ENCODE measurements around the gene EYA4. TPM values are rescaled to one million over a fixed set of nuclear protein-coding genes. Genes with fewer than 3 reads are reported as not detected.

The EYA4 gene
- total RNA-seq, 1 donor from 2014 or later, result 0.78 TPM

DNA sequence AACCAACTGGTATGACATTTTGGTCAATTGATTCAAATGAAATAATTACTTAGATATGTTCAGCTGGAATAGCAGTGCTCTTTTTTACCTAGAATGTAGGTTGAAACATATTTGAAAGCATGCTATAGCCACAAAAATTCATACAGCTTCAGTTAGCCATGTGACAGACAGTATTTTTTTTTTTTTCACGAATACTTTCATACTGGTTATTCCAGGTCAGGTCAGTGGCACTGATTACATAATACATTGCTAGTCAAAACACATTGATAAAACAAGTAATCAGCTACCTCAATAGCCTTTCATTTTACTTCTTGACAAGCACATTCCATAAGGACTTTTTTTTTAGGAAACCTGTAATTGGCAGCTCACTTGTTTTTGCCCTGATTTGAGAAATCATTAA lies 222.6 kb downstream of the EYA4 start:
- H3K27me3 Mint-ChIP-seq (ENCODE audit: unreplicated experiment), result peaks cover 2% of the 10 kb centered on the region
- H3K4me3 Mint-ChIP-seq (ENCODE audit: unreplicated experiment), result no peak overlapping the region
- H3K36me3 Mint-ChIP-seq (ENCODE audit: unreplicated experiment), result no peaks in the 10 kb centered on the region
- TF ChIP-seq, protein P1, sequence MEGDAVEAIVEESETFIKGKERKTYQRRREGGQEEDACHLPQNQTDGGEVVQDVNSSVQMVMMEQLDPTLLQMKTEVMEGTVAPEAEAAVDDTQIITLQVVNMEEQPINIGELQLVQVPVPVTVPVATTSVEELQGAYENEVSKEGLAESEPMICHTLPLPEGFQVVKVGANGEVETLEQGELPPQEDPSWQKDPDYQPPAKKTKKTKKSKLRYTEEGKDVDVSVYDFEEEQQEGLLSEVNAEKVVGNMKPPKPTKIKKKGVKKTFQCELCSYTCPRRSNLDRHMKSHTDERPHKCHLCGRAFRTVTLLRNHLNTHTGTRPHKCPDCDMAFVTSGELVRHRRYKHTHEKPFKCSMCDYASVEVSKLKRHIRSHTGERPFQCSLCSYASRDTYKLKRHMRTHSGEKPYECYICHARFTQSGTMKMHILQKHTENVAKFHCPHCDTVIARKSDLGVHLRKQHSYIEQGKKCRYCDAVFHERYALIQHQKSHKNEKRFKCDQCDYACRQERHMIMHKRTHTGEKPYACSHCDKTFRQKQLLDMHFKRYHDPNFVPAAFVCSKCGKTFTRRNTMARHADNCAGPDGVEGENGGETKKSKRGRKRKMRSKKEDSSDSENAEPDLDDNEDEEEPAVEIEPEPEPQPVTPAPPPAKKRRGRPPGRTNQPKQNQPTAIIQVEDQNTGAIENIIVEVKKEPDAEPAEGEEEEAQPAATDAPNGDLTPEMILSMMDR (IDR thresholded peaks at IDR 0.05), result no peak
- DNase-seq (ENCODE audit: extremely low spot score, unreplicated experiment), result no peak
- H3K4me1 Mint-ChIP-seq (ENCODE audit: unreplicated experiment), result peaks cover 5% of the 10 kb centered on the region
- no peaks in the 10 kb centered on the region for H3K9me3 Mint-ChIP-seq (ENCODE audit: unreplicated experiment)
- no peak overlapping the region for H3K27ac Mint-ChIP-seq (ENCODE audit: unreplicated experiment)

DNA sequence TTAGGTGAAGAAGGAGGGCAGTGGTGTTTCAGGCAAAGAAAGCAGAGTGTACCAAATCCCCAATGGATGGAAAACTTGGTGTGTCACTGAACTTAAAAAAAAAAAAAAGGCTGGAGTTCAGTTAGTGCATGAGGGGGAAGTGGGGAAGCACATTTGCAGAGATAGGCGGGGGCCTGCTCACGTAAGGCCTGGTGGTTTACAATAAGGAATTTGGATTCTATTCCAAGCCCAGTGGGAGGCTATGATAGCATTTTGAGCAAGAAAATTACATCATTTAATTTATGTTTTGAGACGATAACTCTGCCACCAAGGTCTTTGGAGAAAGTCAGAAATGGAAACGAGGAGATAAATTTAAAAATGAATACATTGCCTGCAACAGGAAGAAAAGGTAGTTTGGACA lies 225.5 kb downstream of the EYA4 start:
- Mint-ChIP-seq H3K9me3 (ENCODE audit: unreplicated experiment) (no peaks in the 10 kb centered on the region), H3K4me1 (ENCODE audit: unreplicated experiment) (peaks cover 5% of the 10 kb centered on the region), H3K27ac (ENCODE audit: unreplicated experiment) (no peak overlapping the region), H3K27me3 (ENCODE audit: unreplicated experiment) (no peaks in the 10 kb centered on the region), H3K36me3 (ENCODE audit: unreplicated experiment) (no peaks in the 10 kb centered on the region), H3K4me3 (ENCODE audit: unreplicated experiment) (no peak overlapping the region)
- TF ChIP-seq, protein P1 (IDR thresholded peaks at IDR 0.05), result no peak
- no peak for DNase-seq (ENCODE audit: extremely low spot score, unreplicated experiment)

DNA sequence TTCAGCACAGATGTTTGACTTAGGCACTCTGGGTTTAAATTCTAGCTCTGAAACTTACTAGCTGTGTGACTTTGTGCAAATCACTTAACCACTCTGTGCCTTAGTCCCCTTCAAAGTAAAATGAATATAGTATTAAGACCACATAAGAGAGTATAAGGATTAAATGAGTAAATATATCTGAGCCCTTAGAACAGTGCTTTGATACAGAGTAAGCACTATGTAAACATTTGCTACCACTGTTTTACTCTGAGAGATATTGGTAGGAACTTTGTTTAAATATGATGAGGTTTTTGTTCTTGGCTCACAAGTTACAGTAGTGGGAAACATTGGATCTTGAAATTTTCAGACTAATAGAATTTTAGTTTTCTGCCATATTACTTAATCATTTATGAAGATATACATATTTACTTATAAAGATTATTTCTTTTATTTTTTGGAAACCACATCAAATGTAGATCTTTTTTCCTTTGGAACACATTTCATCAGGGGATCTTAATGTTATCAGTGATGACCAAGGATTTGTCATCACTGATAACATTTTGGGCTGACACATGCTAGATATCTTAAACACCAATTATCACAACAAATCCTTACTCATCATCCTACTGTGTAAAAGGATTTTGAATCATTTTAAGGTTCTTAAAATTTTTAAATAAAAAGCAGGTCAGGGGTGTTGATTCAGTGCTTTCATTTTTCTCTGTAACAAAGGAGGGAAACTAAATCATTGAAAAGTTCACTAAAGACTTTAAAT lies 226.2 kb downstream of the EYA4 start:
- Mint-ChIP-seq H3K27ac (ENCODE audit: unreplicated experiment) (no peak overlapping the region), H3K36me3 (ENCODE audit: unreplicated experiment) (no peaks in the 10 kb centered on the region)
- no peak for DNase-seq (ENCODE audit: extremely low spot score, unreplicated experiment)

DNA sequence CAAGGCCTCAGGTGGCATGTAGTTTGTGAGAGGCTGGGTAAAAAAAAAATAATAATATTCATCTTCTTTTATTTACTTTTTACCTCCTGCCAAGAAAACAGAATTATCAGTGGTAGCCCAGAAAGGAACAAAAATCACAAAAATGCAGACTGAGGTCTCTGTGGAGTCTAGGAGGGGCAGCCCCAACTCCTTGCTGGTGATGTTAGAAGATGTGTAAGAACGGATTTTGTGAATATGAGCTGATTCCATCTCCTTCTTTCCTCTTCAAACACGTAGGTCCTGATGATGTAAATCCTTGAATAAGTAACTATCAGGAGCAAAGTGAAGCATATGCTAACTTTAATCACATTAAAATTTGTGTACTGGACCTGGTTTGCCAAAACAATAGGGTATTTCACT lies 226.8 kb downstream of the EYA4 start:
- peaks cover 5% of the 10 kb centered on the region for H3K4me1 Mint-ChIP-seq (ENCODE audit: unreplicated experiment)
- no peaks in the 10 kb centered on the region for H3K9me3 Mint-ChIP-seq (ENCODE audit: unreplicated experiment)
- H3K27ac Mint-ChIP-seq (ENCODE audit: unreplicated experiment), result no peak overlapping the region
- no peaks in the 10 kb centered on the region for H3K27me3 Mint-ChIP-seq (ENCODE audit: unreplicated experiment)
- TF ChIP-seq, protein P1 (IDR thresholded peaks at IDR 0.05), result no peak
- DNase-seq (ENCODE audit: extremely low spot score, unreplicated experiment), result no peak
- H3K36me3 Mint-ChIP-seq (ENCODE audit: unreplicated experiment), result no peaks in the 10 kb centered on the region
- no peak overlapping the region for H3K4me3 Mint-ChIP-seq (ENCODE audit: unreplicated experiment)

More for the DNA sequence above, 226.2 kb downstream of the EYA4 start:
- Mint-ChIP-seq H3K4me3 (ENCODE audit: unreplicated experiment) (no peak overlapping the region), H3K27me3 (ENCODE audit: unreplicated experiment) (no peaks in the 10 kb centered on the region), H3K4me1 (ENCODE audit: unreplicated experiment) (peaks cover 5% of the 10 kb centered on the region), H3K9me3 (ENCODE audit: unreplicated experiment) (no peaks in the 10 kb centered on the region)
- TF ChIP-seq, protein P1 (IDR thresholded peaks at IDR 0.05), result no peak

- H3K27ac Mint-ChIP-seq (ENCODE audit: unreplicated experiment), result no peak overlapping the region
- H3K4me1 Mint-ChIP-seq (ENCODE audit: unreplicated experiment), result peaks cover 5% of the 10 kb centered on the region
- no peak for DNase-seq (ENCODE audit: extremely low spot score, unreplicated experiment)
- TF ChIP-seq, protein P1 (IDR thresholded peaks at IDR 0.05), result no peak
- no peaks in the 10 kb centered on the region for H3K27me3 Mint-ChIP-seq (ENCODE audit: unreplicated experiment)
- no peaks in the 10 kb centered on the region for H3K36me3 Mint-ChIP-seq (ENCODE audit: unreplicated experiment)
- H3K9me3 Mint-ChIP-seq (ENCODE audit: unreplicated experiment), result no peaks in the 10 kb centered on the region
- H3K4me3 Mint-ChIP-seq (ENCODE audit: unreplicated experiment), result no peak overlapping the region
Measured at GRCh38 chr6:133468591-133468990, 227.4 kb downstream of the EYA4 start.
